Duodenal mucosa (tissue), 2 donors: ENCODE data around the gene C9orf50.

Experiments used
- H3K27ac ChIP-seq: one replicate; pipeline ENCODE4 v1.7.0; 2013; ENCODE audit warnings: low read depth, low read length
- H3K27me3 ChIP-seq, 2 donors: one replicate each; pipeline ENCODE4 v1.7.0; 2013; ENCODE audit warnings: low read length in 2 of 2, control low read depth in 1 of 2; ENCODE audit not compliant: insufficient read depth in 2 of 2, control insufficient read depth in 1 of 2
- H3K36me3 ChIP-seq, 2 donors: one replicate each; pipeline ENCODE4 v1.7.0; 2013; ENCODE audit warnings: low read length in 2 of 2, control low read depth in 1 of 2; ENCODE audit not compliant: insufficient read depth in 2 of 2, control insufficient read depth in 1 of 2
- H3K4me1 ChIP-seq, 2 donors: one replicate each; pipeline ENCODE4 v1.7.0; 2013; ENCODE audit warnings: low read length in 2 of 2, control low read depth in 1 of 2; ENCODE audit not compliant: insufficient read depth in 2 of 2, control insufficient read depth in 1 of 2
- H3K4me3 ChIP-seq, 2 donors: one replicate each; pipeline ENCODE4 v1.7.0; 2013; ENCODE audit warnings: low read length in 2 of 2, low read depth in 1 of 2
- H3K9ac ChIP-seq, 2 donors: one replicate each; pipeline ENCODE4 v1.7.0; 2013; ENCODE audit warnings: low read length in 2 of 2, low read depth in 1 of 2
- H3K9me3 ChIP-seq, 2 donors: one replicate each; pipeline ENCODE4 v1.7.0; 2013; ENCODE audit warnings: low read length in 2 of 2, control low read depth in 1 of 2; ENCODE audit not compliant: control insufficient read depth in 1 of 2

C9orf50 gene

GRCh38 chr9:129632460-129632859 is 11.6 kb upstream of the C9orf50 start:
- H3K36me3 ChIP-seq, result peaks cover 14 to 54% of the 10 kb centered on the region in 2 donors
- H3K4me1 ChIP-seq, result peaks cover 21 to 33% of the 10 kb centered on the region in 2 donors
- H3K4me3 ChIP-seq, result no peak overlapping the region
- H3K27me3 ChIP-seq, result no peaks in the 10 kb centered on the region
- no peaks in the 10 kb centered on the region for H3K9me3 ChIP-seq
- no peak overlapping the region for H3K27ac ChIP-seq
- no peak overlapping the region for H3K9ac ChIP-seq

GRCh38 chr9:129631674-129632129 is 10.8 kb upstream of the C9orf50 start:
- H3K27me3 ChIP-seq, result no peaks in the 10 kb centered on the region
- H3K4me3 ChIP-seq, result no peak overlapping the region
- peaks cover 7 to 47% of the 10 kb centered on the region in 2 donors for H3K36me3 ChIP-seq
- H3K27ac ChIP-seq, result no peak overlapping the region
- no peak overlapping the region for H3K9ac ChIP-seq
- no peaks in the 10 kb centered on the region for H3K9me3 ChIP-seq
- peaks cover 26 to 41% of the 10 kb centered on the region in 2 donors for H3K4me1 ChIP-seq

DNA sequence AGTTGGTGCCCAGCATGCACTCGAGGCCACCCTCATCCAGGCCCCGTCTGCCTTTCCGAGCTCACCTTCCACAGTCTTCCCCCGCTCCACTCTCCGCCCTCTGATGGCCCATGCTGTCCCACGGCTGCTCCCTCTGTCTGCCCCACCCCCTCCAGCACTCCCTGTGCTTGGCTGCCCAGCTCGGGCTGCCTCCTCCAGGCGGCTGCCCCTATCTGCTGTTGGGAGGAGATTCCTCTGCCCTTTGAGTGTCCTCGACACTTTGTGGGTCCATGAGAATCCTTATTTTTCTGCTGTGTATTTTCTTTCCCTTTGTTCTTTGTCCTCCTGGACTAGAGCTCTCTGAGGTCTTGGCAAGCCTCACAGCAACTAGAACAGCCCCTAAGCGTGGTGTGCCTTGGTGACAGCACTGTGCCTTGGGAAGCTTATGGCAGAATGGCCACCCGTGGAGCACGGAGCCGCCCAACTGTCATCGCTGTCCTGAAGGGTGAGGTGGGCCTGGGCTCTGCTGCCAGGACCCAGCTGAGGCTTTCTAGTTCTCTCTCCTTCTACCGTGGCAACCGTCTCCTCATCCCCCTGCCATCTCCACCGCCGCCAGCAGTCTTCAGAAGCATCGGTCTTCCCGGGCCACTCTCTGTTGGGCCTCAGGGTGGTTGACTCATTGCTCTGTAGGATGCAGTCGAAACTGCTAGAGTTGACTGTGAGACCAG is 10.2 kb upstream of the C9orf50 start:
- H3K27ac ChIP-seq, result no peak overlapping the region
- H3K9ac ChIP-seq, result no peak overlapping the region
- H3K36me3 ChIP-seq, result peaks cover 7 to 45% of the 10 kb centered on the region in 2 donors
- H3K4me3 ChIP-seq, result no peak overlapping the region
- H3K9me3 ChIP-seq, result no peaks in the 10 kb centered on the region
- no peaks in the 10 kb centered on the region for H3K27me3 ChIP-seq
- H3K4me1 ChIP-seq, result peaks cover 26 to 42% of the 10 kb centered on the region in 2 donors

DNA sequence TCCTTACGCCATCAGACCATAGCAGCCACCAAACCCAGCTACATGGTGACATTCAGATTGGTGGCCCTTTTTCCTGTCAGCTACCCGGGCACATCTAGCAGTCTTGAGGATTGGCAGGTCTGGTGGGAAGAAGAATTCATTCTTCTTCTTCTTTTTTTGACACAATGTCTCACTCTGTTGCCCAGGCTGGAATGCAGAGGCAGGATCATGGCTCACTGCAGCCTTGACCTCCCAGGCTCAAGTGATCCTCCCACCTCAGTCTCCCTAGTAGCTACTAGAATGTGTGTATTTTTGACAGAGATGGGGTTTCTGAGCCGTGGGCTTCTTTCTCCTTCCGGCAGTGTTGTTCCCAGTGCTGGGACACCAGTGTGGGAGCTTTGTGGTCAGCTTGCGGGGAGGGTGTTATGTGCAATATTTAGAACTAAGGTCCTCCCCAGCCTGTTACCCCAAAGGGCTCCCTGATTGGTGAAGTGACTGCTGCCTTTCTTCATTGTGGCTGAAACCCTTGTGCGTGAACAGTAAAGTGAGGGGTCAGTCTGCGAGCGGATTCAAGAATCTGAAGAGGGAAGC is 8.4 kb upstream of the C9orf50 start:
- Histone ChIP-seq H3K27ac (no peak overlapping the region), H3K9me3 (no peaks in the 10 kb centered on the region), H3K27me3 (no peaks in the 10 kb centered on the region), H3K9ac (no peak overlapping the region), H3K4me3 (no peak overlapping the region), H3K36me3 (peaks cover 3 to 29% of the 10 kb centered on the region in 2 donors), H3K4me1 (peaks cover 26 to 42% of the 10 kb centered on the region in 2 donors)

DNA sequence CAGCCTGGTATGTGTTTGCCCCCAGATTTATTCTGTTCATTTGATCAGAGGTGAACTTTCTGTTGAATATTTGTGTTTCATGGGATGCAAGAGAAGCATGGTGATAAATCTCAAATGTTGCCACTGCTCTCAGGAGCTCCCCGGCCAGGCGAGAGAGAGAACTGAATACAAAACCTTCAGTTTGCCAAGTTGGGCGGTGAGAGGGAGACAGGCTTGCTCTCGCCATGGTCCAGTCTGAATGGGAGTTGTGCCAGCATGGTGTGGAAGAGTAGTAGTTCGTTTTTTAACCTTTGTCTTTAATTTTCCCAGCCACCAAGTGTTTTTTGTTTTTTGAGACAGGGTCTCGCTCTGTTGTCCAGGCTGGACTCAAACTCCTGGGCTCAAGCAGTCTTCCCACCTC is 7.8 kb upstream of the C9orf50 start:
- Histone ChIP-seq H3K4me1 (peaks cover 26 to 42% of the 10 kb centered on the region in 2 donors), H3K27ac (no peak overlapping the region)

DNA sequence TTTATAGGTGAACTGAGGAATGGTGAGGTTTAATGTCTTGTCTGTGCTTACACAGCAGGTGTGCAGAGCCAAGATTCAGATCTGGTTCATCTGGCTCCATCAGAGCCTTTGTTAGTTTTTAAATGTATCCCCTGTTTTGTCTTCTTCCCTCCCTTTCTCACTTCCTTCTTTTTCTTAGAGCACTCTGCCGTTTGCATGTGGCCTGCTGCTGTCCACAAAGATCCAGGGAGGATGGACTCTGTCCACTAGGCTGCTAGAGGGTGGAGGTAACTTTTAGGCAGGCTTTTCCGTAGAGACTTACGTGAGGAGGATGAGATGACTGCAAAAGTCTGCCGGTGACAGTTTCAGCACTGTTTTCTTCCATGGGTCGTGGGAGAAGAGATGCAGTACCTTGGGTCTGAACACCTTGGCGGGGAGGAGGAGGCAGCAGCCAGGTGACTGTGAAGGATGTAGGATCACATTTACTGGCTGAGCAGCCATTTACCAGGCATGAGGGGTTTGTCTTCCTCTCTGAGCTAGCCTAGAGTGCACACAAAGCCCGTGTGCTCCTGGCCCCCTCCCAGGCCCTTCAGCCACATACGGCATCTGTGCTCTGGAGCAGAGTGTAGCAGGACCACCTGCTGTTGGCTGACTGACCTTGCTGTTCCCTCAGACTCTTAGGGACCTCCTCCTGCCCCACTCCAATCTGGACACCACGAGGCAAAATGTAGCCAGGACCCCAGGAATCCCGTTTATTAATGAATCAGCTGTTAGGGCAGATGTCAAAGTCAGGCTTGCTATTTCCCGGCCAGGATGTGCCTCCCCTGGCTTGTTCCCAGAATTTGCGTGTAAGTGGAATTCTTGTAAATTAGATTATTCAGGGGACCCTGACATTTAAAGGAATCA is 6.9 kb upstream of the C9orf50 start:
- no peaks in the 10 kb centered on the region for H3K9me3 ChIP-seq
- H3K36me3 ChIP-seq, result peaks cover 3 to 14% of the 10 kb centered on the region in 2 donors
- H3K9ac ChIP-seq, result peak overlapping the region; percentile 85
- H3K4me1 ChIP-seq, result peaks cover 26 to 42% of the 10 kb centered on the region in 2 donors
- no peaks in the 10 kb centered on the region for H3K27me3 ChIP-seq
- peak overlapping the region; percentile 91 to 95 for H3K4me3 ChIP-seq
- no peak overlapping the region for H3K27ac ChIP-seq

More for the DNA sequence above, 7.8 kb upstream of the C9orf50 start:
- Histone ChIP-seq H3K36me3 (peaks cover 3 to 23% of the 10 kb centered on the region in 2 donors), H3K9ac (no peak overlapping the region), H3K4me3 (no peak overlapping the region), H3K9me3 (no peaks in the 10 kb centered on the region), H3K27me3 (no peaks in the 10 kb centered on the region)

- no peaks in the 10 kb centered on the region for H3K9me3 ChIP-seq
- peaks cover 26 to 42% of the 10 kb centered on the region in 2 donors for H3K4me1 ChIP-seq
- H3K36me3 ChIP-seq, result peaks cover 3 to 9% of the 10 kb centered on the region in 2 donors
- no peaks in the 10 kb centered on the region for H3K27me3 ChIP-seq
- peak overlapping the region; percentile 96 for H3K27ac ChIP-seq
- peak overlapping the region; percentile 91 to 95 for H3K4me3 ChIP-seq
- H3K9ac ChIP-seq, result peak overlapping the region; percentile 85
These were observed 5.9 kb upstream of the C9orf50 start for GRCh38 chr9:129626625-129627284.

DNA sequence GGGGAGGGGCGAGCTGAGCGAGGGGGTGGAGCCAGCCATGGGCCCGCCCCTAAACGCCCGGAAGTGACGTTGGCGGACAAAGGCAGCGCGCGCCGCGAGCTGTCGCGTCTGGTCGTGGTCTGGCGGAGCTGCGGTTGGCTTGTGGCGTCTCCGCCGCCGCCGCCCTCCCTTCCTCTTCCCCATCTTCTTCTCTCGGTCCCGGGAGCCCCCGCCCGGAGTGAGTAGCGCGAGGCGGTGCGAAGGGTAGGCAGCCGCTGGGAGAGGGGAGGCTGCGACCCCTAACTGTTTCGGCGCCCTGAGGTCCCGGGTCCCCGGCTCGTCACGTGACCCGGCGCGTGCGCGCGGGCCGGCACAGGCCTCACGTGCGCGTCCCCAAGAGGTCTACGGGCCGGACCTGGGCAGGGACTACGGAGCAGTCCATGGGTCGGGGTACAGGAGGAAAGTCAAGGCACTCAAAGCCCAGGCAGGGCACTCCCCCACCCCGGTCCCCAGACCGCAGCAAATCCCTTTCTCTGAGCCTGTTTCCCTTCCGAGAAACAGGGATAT is 5.3 kb upstream of the C9orf50 start, which contains the start of gene NTMT1:
Gene NTMT1, plus strand, starts transcription at position 85 of the 546 bp plus-strand sequence. CDS start 6,541 bp downstream, outside the sequence.
- Histone ChIP-seq H3K36me3 (peaks cover 3 to 9% of the 10 kb centered on the region in 2 donors), H3K4me3 (peak within 1 kb of the TSS; percentile 91 to 95), H3K4me1 (peaks cover 26 to 42% of the 10 kb centered on the region in 2 donors), H3K9ac (peak within 1 kb of the TSS; percentile 85), H3K27ac (peak within 1 kb of the TSS; percentile 96), H3K9me3 (no peaks in the 10 kb centered on the region), H3K27me3 (peaks cover under 1 to 2% of the 10 kb centered on the region in 2 donors)

DNA sequence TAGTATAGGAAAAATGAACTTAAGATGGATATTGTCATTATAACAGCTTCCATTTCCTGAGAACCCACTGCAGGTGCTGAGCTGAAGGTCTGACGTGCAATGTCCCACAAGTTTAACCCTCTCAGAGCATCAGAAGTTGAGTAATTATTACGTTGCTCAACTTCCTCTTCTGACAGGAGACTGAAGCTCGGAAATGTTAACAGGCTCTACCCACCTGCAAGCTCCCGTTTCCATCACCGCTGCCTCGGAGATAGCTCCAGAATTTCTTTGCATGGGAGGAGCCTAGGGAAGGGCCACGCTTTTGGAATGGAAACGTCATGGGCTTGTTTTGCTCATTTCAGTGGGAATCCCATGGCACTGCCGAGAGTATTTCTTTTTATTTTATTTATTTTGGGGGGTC is 4.0 kb upstream of the C9orf50 start:
- H3K4me1 ChIP-seq, result peaks cover 26 to 34% of the 10 kb centered on the region in 2 donors
- no peak overlapping the region for H3K4me3 ChIP-seq
- H3K9me3 ChIP-seq, result no peaks in the 10 kb centered on the region
- H3K27me3 ChIP-seq, result peaks cover 10% of the 10 kb centered on the region in 2 donors
- H3K36me3 ChIP-seq, result peaks cover 3% of the 10 kb centered on the region in 2 donors
- no peak overlapping the region for H3K27ac ChIP-seq
- H3K9ac ChIP-seq, result no peak overlapping the region
